HTERT RPE-1 (cell line): ENCODE data around the gene CCDC201.

Experiments used
- in situ Hi-C: fragments of 300-500 bp; cut with MboI; formaldehyde crosslinking; loops from 4 replicates; pipeline ENCODE4 v1.14.3; 2020; ENCODE audit warnings: low sequenced_read_pairs

CCDC201 gene

GRCh38 chr7:45893374-45893995 is 20.6 kb upstream of the CCDC201 start:
- in situ Hi-C loops = no loop called here

- in situ Hi-C loops = no loop called here
These were observed 19.6 kb upstream of the CCDC201 start for GRCh38 chr7:45892407-45893035.

- in situ Hi-C loops = no loop called here
These were observed 18.9 kb upstream of the CCDC201 start for GRCh38 chr7:45891462-45892402.

- in situ Hi-C loops = no loop called here
These were observed 18.1 kb upstream of the CCDC201 start for GRCh38 chr7:45890902-45891461.

GRCh38 chr7:45890125-45890901 is 17.4 kb upstream of the CCDC201 start:
- in situ Hi-C loops = no loop called here

- in situ Hi-C loops = no loop called here
These were observed 16.6 kb upstream of the CCDC201 start for GRCh38 chr7:45889367-45890067.

- in situ Hi-C loops = no loop called here
These were observed 16.1 kb upstream of the CCDC201 start for GRCh38 chr7:45888993-45889366.

- in situ Hi-C loops = no loop called here
These were observed 15.5 kb upstream of the CCDC201 start, which contains the start of gene IGFBP1 for GRCh38 chr7:45888185-45888992. Gene IGFBP1 (plus strand): TSS chr7:45888488. CDS start chr7:45888653, 165 bp downstream.

GRCh38 chr7:45886931-45887667 is 14.2 kb upstream of the CCDC201 start:
- in situ Hi-C loops = no loop called here

GRCh38 chr7:45885264-45885882 is 12.5 kb upstream of the CCDC201 start:
- in situ Hi-C loops = no loop called here

- in situ Hi-C loops = no loop called here
These were observed 11.3 kb upstream of the CCDC201 start for GRCh38 chr7:45884136-45884535.

- in situ Hi-C loops = no loop called here
These were observed 9.6 kb upstream of the CCDC201 start for GRCh38 chr7:45882465-45882810.

- in situ Hi-C loops = no loop called here
These were observed 9.0 kb upstream of the CCDC201 start for GRCh38 chr7:45881759-45882464.

- in situ Hi-C loops = no loop called here
These were observed 8.4 kb upstream of the CCDC201 start for GRCh38 chr7:45881280-45881758.

- in situ Hi-C loops = no loop called here
These were observed 7.6 kb upstream of the CCDC201 start for GRCh38 chr7:45880433-45880860.

GRCh38 chr7:45878457-45879144 is 5.7 kb upstream of the CCDC201 start:
- in situ Hi-C loops = no loop called here

GRCh38 chr7:45876519-45876918 is 3.6 kb upstream of the CCDC201 start:
- in situ Hi-C loops = no loop called here
